Nephron progenitor cell (in vitro differentiated cells): Measurements from ENCODE around the gene CNTNAP2.

ENCODE experiments used
- DNase-seq: peaks from one replicate; pipeline ENCODE4 v3.0.0; 2021
- H3K27ac Mint-ChIP-seq: 2 replicates; pipeline ENCODE4 v1.8.0; 2021; ENCODE audit warnings: mild to moderate bottlenecking, moderate library complexity, mixed read lengths
- H3K27me3 Mint-ChIP-seq: 2 replicates; pipeline ENCODE4 v1.8.0; 2021; ENCODE audit warnings: mild to moderate bottlenecking, low read depth, mixed read lengths; ENCODE audit not compliant: poor library complexity
- H3K36me3 Mint-ChIP-seq: 2 replicates; pipeline ENCODE4 v1.8.0; 2021; ENCODE audit warnings: low read depth, mixed read lengths
- H3K4me1 Mint-ChIP-seq: 2 replicates; pipeline ENCODE4 v1.8.0; 2021; ENCODE audit warnings: mixed read lengths
- H3K4me3 Mint-ChIP-seq: 2 replicates; pipeline ENCODE4 v1.8.0; 2021; ENCODE audit warnings: mild to moderate bottlenecking, moderate library complexity, mixed read lengths
- H3K9me3 Mint-ChIP-seq: 2 replicates; pipeline ENCODE4 v1.8.0; 2021; ENCODE audit warnings: mild to moderate bottlenecking, moderate library complexity, mixed read lengths
- CTCF ChIP-seq: fragments of 200-600 bp; sonication (generic); IDR thresholded peaks from 2 replicates; pipeline ENCODE4 v1.5.0; 2021; ENCODE audit warnings: antibody characterized with exemption

CNTNAP2 gene

GRCh38 chr7:147909431-147910148 lies 1793.0 kb downstream of the CNTNAP2 start:
- peaks cover 3% of the 10 kb centered on the region for H3K27me3 Mint-ChIP-seq
- H3K4me1 Mint-ChIP-seq: peaks cover 26% of the 10 kb centered on the region
- H3K27ac Mint-ChIP-seq: no peak overlapping the region
- no peak for DNase-seq
- H3K36me3 Mint-ChIP-seq: no peaks in the 10 kb centered on the region
- peaks cover 4% of the 10 kb centered on the region for H3K9me3 Mint-ChIP-seq
- TF ChIP-seq CTCF: no peak
- no peak overlapping the region for H3K4me3 Mint-ChIP-seq

GRCh38 chr7:147911201-147911601 lies 1794.6 kb downstream of the CNTNAP2 start:
- TF ChIP-seq CTCF: no peak
- H3K27ac Mint-ChIP-seq: peak overlapping the region; percentile 34
- H3K4me1 Mint-ChIP-seq: peaks cover 30% of the 10 kb centered on the region
- H3K9me3 Mint-ChIP-seq: no peaks in the 10 kb centered on the region
- H3K27me3 Mint-ChIP-seq: no peaks in the 10 kb centered on the region
- no peak for DNase-seq
- H3K36me3 Mint-ChIP-seq: no peaks in the 10 kb centered on the region
- H3K4me3 Mint-ChIP-seq: no peak overlapping the region

GRCh38 chr7:147912291-147912690 lies 1795.7 kb downstream of the CNTNAP2 start:
- H3K27me3 Mint-ChIP-seq: no peaks in the 10 kb centered on the region
- H3K27ac Mint-ChIP-seq: no peak overlapping the region
- no peak for DNase-seq
- peaks cover 30% of the 10 kb centered on the region for H3K4me1 Mint-ChIP-seq
- H3K36me3 Mint-ChIP-seq: no peaks in the 10 kb centered on the region
- no peaks in the 10 kb centered on the region for H3K9me3 Mint-ChIP-seq
- TF ChIP-seq CTCF: no peak
- H3K4me3 Mint-ChIP-seq: no peak overlapping the region

GRCh38 chr7:147912946-147913638 lies 1796.5 kb downstream of the CNTNAP2 start:
- DNase-seq: no peak
- Mint-ChIP-seq H3K27ac (no peak overlapping the region), H3K36me3 (no peaks in the 10 kb centered on the region), H3K4me1 (peaks cover 28% of the 10 kb centered on the region), H3K27me3 (no peaks in the 10 kb centered on the region), H3K9me3 (no peaks in the 10 kb centered on the region), H3K4me3 (no peak overlapping the region)
- TF ChIP-seq CTCF: no peak

- H3K36me3 Mint-ChIP-seq: no peaks in the 10 kb centered on the region
- no peaks in the 10 kb centered on the region for H3K27me3 Mint-ChIP-seq
- TF ChIP-seq CTCF: no peak
- no peak overlapping the region for H3K27ac Mint-ChIP-seq
- H3K4me3 Mint-ChIP-seq: no peak overlapping the region
- no peak for DNase-seq
- peaks cover 18% of the 10 kb centered on the region for H3K4me1 Mint-ChIP-seq
- no peaks in the 10 kb centered on the region for H3K9me3 Mint-ChIP-seq
These were observed 1799.2 kb downstream of the CNTNAP2 start for GRCh38 chr7:147915781-147916180.

- no peaks in the 10 kb centered on the region for H3K36me3 Mint-ChIP-seq
- H3K4me1 Mint-ChIP-seq: peaks cover 11% of the 10 kb centered on the region
- no peak overlapping the region for H3K27ac Mint-ChIP-seq
- no peak for TF ChIP-seq CTCF
- no peak for DNase-seq
- no peak overlapping the region for H3K4me3 Mint-ChIP-seq
- H3K27me3 Mint-ChIP-seq: no peaks in the 10 kb centered on the region
- H3K9me3 Mint-ChIP-seq: no peaks in the 10 kb centered on the region
These were observed 1800.0 kb downstream of the CNTNAP2 start for GRCh38 chr7:147916573-147916972.
